NCI-H82 (cell line): Measurements from ENCODE around the gene ARF3.
"Not testable (repeated sequence)": the region's sequence is repeated elsewhere in the genome, so short reads cannot be mapped to it uniquely, and the experiment has no call there.

Experiments used
- DNase-seq: peaks from one replicate; lab custom pipeline; 2025; lab: John Stamatoyannopoulos, UW

ARF3 gene

DNA sequence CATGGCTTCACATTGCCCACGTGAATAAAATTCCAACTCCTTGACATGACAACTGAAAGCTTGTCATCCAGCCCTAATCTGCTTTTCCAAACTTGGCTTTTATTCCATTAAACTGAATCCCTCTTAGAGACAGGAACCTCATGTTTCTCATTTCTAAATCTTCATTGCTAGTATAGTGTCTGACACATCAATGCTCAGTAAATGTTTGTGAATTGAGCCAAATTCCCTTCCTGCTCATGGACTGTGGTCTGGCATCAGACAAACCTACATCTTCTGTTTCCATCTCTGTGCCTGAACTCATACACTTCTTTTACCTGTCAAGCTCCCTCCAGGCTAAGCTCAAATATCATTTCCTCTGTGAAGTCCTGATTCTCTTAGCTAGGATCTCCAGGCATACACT, 27.7 kb downstream of the ARF3 start:
- no peak for DNase-seq

DNA sequence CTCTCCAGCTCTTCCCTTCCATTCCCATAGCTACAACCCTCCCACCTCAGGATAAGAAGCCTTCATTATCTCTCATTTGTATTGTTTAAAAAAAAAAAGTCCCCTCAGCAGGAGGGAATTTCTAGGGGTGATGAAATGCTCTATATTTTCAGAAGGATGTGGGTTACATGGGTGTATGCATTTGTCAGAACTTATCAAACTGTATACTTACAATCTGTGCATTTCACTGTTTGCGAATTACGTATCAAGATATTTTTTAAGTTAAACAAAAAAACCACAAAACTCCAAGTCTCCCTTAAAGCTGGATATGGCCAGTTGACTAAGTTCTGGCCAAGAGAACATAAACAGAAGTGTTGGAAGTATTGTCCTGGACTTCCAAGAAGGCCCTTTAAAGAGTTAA, 30.0 kb downstream of the ARF3 start:
- no peak for DNase-seq

DNA sequence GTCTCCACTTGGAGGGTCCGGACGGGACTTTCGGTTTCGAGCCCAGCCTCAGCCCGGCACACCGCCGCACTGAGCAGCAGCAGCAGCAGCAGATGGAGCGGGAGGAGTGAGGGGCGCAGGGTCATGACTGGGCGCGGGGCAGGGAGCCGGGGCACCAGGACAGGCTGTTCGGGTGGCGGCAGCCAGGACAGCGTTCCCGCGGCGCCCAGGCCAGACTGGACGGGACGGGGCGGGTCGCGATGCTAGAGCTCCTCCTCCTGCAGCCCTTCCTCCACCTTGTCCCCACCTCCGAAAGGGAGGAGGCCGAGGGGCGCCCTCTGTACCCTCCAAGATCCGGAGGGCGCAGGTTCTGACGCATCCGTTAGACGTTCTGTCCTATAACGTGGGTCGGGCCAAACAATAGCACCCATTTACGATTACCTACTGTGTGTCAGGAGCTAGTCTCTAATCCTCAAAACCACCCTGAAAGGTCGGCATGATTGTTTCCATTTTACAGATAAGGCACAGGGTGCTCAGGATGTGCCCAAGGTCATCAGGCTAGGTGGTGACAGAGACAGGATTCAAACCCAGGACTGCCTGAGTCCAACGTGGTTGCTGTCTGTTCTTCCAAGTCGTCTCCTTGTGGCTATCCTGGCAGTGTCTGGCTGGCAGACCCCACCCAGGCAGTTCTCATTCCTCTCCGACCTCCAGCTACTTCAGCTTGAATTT, 31.8 kb downstream of the ARF3 start, which contains the start of gene FKBP11:
Gene FKBP11, minus strand, starts transcription at position 189 of the 708 bp plus-strand sequence. Its CDS starts 64 bp downstream, at position 125.
- peak; percentile 78 for DNase-seq

DNA sequence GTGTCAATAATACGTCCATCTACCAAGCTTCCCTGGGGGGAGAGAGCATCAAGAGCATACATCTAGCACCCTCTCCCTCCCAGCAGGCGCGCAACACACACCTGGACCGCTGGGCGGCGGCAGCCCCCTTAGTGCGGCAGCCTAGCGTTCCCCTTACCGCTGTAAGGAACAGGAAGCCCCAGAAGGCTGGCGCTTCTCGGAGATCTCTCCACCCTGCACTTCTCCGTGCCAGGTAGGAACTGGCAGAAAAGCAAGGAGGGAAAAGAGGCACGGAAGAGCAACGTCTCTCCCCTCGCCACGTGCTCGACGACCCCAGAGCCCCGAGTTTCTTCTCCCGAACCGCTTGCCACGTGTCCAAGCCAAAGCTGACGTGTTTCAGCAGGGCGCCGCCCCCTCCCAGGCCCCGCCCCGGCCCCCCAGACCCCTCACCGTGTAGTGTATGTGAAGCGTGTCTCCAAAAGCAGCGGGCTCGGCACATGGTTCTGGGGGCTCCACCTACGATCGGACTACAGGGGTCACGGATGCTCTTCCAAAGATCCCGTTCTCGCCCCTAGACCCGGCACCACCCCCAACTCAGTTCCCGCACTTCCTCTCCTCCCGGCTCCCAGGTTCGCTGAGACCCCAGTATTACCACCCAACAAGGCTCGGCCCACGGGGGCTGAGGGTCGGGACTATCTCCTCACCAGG, 32.5 kb downstream of the ARF3 start:
- DNase-seq, result peak; percentile 88

DNA sequence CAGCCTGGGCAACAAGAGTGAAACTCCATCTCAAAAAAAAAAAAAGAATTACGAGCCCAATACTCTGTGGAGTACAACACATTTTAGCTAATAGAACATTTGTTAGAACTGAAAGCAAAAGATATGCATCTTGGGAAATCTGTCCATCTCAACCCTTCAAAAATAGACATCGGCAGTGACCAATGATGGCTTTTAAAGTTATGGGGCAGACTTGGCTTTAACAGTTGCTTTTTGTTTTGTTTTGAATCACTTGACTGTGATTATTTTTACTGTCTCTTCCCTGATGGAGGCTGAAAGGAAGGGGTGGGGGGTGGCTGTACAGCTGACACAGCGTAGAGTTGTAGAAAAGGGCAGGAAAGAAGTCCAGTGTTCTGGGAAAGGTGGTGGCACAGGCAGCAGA, 34.2 kb downstream of the ARF3 start:
- no peak for DNase-seq

DNA sequence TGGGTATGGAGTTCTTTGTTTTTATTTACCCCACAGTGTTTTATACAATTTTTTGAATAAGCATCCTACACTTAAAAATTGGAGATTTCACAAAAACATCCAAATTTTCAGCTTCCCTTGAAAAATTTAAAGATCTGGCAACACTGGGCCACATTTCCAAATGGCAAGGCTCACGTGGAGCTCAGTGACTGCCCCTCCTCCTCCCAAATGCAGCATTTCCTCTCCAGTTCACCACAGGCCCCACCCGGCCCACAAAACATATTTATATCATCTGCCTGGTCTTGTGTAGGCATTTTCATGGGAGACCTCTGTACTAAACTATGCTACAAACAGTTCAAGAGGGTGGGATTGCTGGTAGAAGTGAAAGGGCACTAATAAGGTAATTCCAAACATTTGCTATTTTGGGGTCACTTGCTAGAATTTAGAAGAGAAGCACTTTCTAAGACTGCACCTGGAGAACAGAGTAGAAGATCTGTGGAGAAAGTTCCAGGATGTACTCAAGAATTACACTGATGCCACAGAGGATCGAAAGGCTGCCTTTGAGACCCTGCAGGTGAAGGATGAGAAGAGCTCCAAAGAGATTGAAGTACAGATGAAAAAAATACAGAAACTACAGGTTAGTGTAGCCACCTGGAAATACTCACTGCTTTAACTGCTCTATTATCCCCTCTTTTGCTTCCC, 39.3 kb downstream of the ARF3 start:
- DNase-seq, result no peak

DNA sequence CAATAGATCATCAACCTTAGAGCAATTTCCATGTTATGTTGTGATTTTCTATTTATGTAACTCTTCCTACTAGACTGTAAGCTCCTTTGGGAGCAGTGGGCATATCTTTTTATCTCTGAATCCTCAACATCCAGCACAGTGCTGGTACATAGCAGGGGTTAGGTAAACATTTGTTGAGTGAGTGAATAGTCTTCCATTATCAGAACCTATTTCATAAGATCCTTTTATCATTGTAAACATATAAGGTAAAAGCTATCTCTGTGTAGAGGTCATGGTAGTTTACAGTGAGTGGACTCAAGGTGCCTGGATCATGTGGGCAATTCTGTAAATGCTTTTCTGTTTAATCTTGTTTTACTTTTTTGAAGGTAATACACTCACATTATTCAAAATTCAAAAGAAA, 47.1 kb downstream of the ARF3 start:
- no peak for DNase-seq

DNA sequence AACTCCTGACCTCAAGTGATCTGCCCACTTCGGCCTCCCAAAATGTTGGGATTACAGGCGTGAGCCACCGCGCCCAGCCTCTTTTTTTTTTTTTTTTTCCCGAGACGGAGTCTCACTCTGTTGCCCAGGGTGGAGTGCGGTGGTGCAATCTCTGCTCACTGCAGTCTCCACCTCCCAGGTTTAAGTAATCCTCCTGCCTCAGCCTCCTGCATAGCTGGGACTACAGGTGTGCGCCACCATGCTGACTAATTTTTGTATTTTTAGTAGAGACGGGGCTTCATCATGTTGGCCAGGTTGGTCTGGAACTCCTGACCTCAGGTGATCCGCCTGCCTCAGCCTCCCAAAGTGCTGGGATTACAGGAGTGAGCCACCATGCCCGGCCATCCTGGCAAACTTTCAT, 47.6 kb downstream of the ARF3 start:
- DNase-seq, result not testable (repeated sequence)

DNA sequence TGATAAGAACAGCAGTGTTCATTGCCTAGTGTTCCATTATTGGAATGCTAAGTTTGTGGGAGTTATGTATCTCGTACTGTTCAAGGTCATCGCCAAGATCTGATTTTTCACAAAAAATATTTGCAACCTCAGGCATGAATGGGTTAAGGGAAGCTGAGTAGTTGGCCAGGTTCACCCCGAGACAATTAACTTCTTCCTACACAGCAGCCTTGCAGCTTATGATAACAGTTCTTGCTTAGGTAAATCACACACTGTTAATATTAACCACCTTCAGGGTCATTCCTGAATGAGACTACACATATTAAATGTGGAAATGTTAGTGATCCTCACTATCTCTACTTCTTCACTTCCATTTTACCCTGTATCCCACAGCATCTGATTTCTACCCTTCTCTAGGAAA, 50.0 kb downstream of the ARF3 start:
- DNase-seq, result no peak

DNA sequence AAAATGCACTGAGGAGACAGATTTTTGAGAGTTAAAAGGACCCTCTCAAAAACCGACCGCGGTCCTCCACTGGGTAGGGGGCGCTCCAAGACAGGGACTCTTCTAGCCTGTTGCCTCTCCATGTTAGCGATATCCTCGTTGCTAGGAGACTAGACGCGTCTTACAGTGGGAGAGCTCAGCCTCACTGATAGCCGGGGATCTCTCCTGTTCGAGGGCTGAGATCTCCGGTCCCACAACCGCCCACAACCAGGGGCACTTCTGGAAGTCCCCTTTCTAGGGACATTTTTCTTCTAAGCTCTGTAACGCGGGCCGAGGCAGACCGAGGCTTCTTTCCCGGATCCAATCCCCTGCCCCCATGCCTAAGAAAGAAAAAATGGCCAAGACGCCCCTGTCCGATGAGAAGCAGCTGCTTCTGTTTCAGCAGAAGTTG, 53.3 kb downstream of the ARF3 start:
- peak; percentile 97 for DNase-seq

DNA sequence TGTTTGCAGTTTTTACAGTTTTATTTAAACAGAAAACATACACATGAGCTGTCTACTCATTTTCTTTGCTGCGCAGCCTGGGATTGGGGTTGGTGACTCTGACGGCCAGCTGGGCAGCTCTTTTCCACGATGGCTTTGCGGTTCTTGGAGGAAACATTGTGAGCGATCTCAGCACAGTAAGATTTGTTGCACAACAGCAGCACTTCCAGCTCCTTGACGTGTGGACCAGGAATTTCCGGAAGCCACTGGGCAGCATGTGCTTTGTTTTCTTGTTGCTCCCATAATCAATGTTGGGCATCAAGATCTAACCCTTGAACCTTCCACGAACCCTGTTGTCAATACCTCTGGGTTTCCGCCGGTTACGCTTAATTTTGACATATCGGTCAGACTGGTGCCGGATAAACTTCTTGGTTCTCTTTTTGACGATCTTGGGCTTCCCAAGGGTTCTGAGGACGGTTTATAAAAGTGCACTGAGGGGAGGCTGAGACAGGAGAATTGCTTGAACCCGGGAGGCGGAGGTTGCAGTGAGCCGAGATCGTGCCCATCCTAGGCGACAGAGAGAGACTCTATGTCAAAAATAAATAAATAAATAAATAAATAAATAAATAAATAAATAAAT, 53.8 kb downstream of the ARF3 start:
- DNase-seq, result no peak

DNA sequence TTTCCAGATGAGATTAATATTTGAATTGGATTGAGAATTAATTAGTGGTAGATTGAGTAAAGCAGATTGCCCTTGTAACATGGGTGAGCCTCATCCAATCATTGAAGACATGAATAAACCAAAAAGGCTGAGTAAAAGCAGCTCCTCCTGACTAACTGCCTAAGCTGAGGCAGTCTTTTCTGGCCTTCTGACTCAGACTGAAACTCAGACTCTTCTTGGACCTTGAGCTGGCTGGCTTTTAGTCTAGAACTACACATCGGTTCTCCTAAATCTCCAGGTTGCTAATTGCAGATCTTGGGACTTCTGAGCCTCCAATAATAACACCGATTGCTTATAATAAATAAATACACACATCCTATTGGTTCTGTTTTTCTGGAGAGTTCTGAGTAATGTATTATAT, 56.0 kb downstream of the ARF3 start:
- no peak for DNase-seq

DNA sequence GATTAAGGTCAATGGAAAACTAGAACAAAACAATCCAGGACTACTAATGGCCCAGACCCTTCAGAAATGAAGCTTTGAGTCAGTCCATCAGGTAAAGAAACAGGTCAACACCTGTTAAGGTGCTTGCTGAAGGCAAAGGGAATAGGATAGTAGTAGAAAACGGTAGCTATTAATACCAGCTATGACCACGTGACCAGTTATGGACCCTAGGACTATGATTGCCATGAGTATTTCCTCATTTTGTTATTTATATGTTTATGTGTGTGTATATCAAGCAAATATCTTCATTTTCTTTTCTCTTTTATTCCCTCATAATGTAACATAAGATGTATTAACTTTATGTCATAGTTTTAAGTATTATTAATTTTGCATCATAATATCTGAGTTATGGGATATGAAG, 57.6 kb downstream of the ARF3 start:
- no peak for DNase-seq

DNA sequence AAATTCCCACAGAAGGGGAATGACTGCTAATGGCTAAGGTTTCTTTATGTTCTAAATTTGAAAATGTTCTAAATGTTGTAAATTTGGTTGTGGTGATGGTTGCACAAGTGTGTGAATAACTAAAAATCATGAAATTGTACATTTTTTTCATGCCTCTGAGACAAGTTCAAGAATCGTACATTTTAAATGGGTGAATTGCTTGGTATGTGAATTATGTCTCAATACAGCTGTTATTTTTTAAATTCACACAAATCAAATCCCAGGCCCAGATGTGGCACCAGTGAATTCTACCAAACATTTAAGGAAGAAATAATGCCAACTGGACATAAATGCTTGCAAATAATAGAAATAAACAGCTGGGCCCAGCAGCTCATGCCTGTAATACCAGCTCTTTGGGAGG, 63.0 kb downstream of the ARF3 start:
- no peak for DNase-seq

DNA sequence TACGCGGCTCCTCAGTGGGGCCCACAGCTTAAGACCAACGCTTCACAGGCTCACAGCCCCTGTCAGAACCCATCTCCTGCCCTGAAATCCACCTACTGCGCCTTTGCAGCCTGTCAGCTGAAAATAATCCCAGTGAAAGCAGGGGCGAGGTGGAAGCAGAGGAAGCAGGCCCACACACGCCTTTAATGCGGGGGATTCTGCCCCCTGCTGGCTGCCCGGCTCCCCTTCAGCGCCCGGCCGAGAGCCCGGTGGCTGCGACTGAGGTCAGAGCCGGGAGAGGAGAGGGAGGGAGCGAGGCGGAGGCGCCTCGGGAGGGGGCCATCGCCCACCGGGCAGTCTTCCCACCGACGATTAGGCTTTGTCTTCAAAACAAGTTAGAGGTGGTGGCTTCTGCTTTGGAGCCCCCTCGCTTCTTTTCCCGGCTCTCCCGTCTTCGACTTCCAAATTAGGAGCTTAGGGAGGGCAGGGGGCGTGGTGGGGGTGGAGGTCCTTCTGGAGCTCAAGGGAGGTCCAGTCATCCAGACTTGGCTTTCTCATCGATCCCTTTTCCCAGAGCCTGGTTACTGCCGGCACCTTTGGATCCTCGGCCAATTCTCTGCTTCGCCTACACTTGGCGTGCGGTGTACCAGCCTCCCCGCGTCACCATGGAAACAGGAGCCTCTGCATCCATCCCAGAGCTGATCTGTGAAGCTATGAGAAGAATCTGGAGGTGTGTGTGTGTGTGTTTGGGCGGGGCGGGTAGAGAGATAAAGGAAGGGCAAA, 66.4 kb downstream of the ARF3 start:
- peak; percentile 91 for DNase-seq

DNA sequence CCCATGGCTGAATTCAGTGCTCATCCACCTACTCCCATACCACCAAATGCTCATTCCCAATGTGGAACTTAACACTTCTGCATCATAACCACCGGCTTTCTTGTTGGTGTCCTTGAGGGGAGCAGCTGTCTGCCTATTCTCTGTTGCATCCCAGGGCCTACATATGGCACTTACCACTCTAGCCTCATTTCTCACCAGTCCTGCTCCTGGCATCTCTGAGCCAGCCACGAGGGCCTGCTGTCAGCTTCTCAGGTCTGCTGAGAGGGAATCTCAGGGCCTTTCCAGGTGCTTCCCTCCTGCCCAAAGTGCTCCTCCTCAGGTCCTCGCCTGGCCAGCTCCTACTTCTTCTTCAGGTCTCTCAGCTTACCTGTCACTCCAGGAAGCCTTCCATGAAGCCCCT, 67.6 kb downstream of the ARF3 start:
- no peak for DNase-seq
